SK-N-MC (cell line): Measurements from ENCODE around the gene DNAJC9.

ENCODE experiments used
- DNase-seq: peaks from one replicate; pipeline ENCODE4 v3.0.0-alpha.2; 2011; ENCODE audit warnings: low read depth, low spot score
- H3K27ac ChIP-seq: fragments of 200-600 bp; sonication (generic); 2 replicates; pipeline ENCODE4 v1.5.1; 2016; ENCODE audit warnings: mixed run types
- H3K36me3 ChIP-seq: fragments of 200-600 bp; sonication (generic); 2 replicates; pipeline ENCODE4 v1.6.1; 2017; ENCODE audit warnings: antibody characterized with exemption, low read length, mixed read lengths; ENCODE audit not compliant: insufficient read depth
- H3K4me3 ChIP-seq: fragments of 200-600 bp; sonication (generic); 2 replicates; pipeline ENCODE4 v1.5.1; 2016
- H3K9ac ChIP-seq: fragments of 200-600 bp; sonication (generic); 2 replicates; pipeline ENCODE4 v1.8.0; 2017; ENCODE audit warnings: mixed run types, mixed read lengths; ENCODE audit not compliant: insufficient read length
- H3K9me3 ChIP-seq: fragments of 200-600 bp; sonication (generic); 2 replicates; pipeline ENCODE4 v1.6.1; 2017; ENCODE audit warnings: low read depth, mild to moderate bottlenecking, antibody characterized with exemption, low read length, moderate library complexity, mixed read lengths
- EZH2 ChIP-seq: fragments of 200-600 bp; sonication (generic); IDR thresholded peaks from one replicate; pipeline ENCODE4 v1.6.1; 2017; ENCODE audit warnings: antibody characterized with exemption
- FOXP2 ChIP-seq: optimal IDR thresholded peaks from 2 replicates; pipeline ENCODE3; 2011; ENCODE audit warnings: mild to moderate bottlenecking, moderate library complexity; ENCODE audit not compliant: insufficient read depth; ENCODE audit errors: extremely low read length, control extremely low read depth
- POLR2AphosphoS5 ChIP-seq: IDR thresholded peaks from 2 replicates; pipeline ENCODE4 v1.6.1; 2012; ENCODE audit warnings: mild to moderate bottlenecking, low read depth, low read length, borderline replicate concordance

The DNAJC9 gene

GRCh38 chr10:73246322-73246645 lies 771 bp downstream of the DNAJC9 start:
- TF ChIP-seq POLR2AphosphoS5 = no peak
- TF ChIP-seq EZH2 = no peak
- TF ChIP-seq FOXP2 = no peak
- Histone ChIP-seq H3K9me3 (no peaks in the 10 kb centered on the region), H3K27ac (peak overlapping the region; percentile 86), H3K4me3 (peak overlapping the region; percentile 85), H3K9ac (peak overlapping the region; percentile 94), H3K36me3 (peaks cover 52% of the 10 kb centered on the region)
- no peak for DNase-seq

GRCh38 chr10:73244866-73245477 lies 2.1 kb downstream of the DNAJC9 start:
- DNase-seq = no peak
- Histone ChIP-seq H3K4me3 (peak overlapping the region; percentile 85), H3K9me3 (no peaks in the 10 kb centered on the region), H3K36me3 (peaks cover 54% of the 10 kb centered on the region), H3K27ac (no peak overlapping the region), H3K9ac (peak overlapping the region; percentile 94)
- TF ChIP-seq FOXP2 = no peak
- TF ChIP-seq POLR2AphosphoS5 = no peak
- no peak for TF ChIP-seq EZH2

GRCh38 chr10:73239908-73240307 lies 7.1 kb downstream of the DNAJC9 start:
- no peaks in the 10 kb centered on the region for H3K9me3 ChIP-seq
- H3K27ac ChIP-seq = no peak overlapping the region
- H3K36me3 ChIP-seq = peaks cover 52% of the 10 kb centered on the region
- DNase-seq = no peak
- no peak overlapping the region for H3K4me3 ChIP-seq
- no peak overlapping the region for H3K9ac ChIP-seq
- TF ChIP-seq POLR2AphosphoS5 (no peak), EZH2 (no peak), FOXP2 (no peak)

- peaks cover 44% of the 10 kb centered on the region for H3K36me3 ChIP-seq
- H3K9me3 ChIP-seq = no peaks in the 10 kb centered on the region
- no peak overlapping the region for H3K27ac ChIP-seq
- DNase-seq = no peak
- TF ChIP-seq EZH2 (no peak), POLR2AphosphoS5 (no peak), FOXP2 (no peak)
- no peak overlapping the region for H3K9ac ChIP-seq
- H3K4me3 ChIP-seq = no peak overlapping the region
These were observed 8.0 kb downstream of the DNAJC9 start for GRCh38 chr10:73238990-73239566.

GRCh38 chr10:73234695-73235094 lies 12.4 kb downstream of the DNAJC9 start:
- peaks cover 8% of the 10 kb centered on the region; the same call in 1 of the 2 replicates for H3K36me3 ChIP-seq
- H3K9me3 ChIP-seq = no peaks in the 10 kb centered on the region
- no peak for TF ChIP-seq EZH2
- TF ChIP-seq FOXP2 = no peak
- TF ChIP-seq POLR2AphosphoS5 = no peak
- no peak overlapping the region for H3K27ac ChIP-seq
- H3K4me3 ChIP-seq = no peak overlapping the region
- no peak overlapping the region for H3K9ac ChIP-seq
- no peak for DNase-seq

GRCh38 chr10:73233883-73234282 lies 13.2 kb downstream of the DNAJC9 start:
- TF ChIP-seq FOXP2 (no peak), EZH2 (no peak), POLR2AphosphoS5 (no peak)
- H3K9ac ChIP-seq = no peak overlapping the region
- 0 out of 2 replicates have a peak, but pooled peaks cover under 1% of the 10 kb centered on the region for H3K36me3 ChIP-seq
- no peaks in the 10 kb centered on the region for H3K9me3 ChIP-seq
- no peak overlapping the region for H3K27ac ChIP-seq
- H3K4me3 ChIP-seq = no peak overlapping the region
- DNase-seq = no peak

GRCh38 chr10:73232887-73233286 lies 14.2 kb downstream of the DNAJC9 start:
- H3K9ac ChIP-seq = no peak overlapping the region
- no peak for TF ChIP-seq EZH2
- no peak for TF ChIP-seq POLR2AphosphoS5
- TF ChIP-seq FOXP2 = no peak
- H3K36me3 ChIP-seq = no peaks in the 10 kb centered on the region
- no peak overlapping the region for H3K4me3 ChIP-seq
- no peak overlapping the region for H3K27ac ChIP-seq
- no peak for DNase-seq
- no peaks in the 10 kb centered on the region for H3K9me3 ChIP-seq

GRCh38 chr10:73229567-73229966 lies 17.5 kb downstream of the DNAJC9 start:
- Histone ChIP-seq H3K36me3 (no peaks in the 10 kb centered on the region), H3K4me3 (no peak overlapping the region), H3K9ac (no peak overlapping the region), H3K9me3 (no peaks in the 10 kb centered on the region), H3K27ac (no peak overlapping the region)
- DNase-seq = no peak
- no peak for TF ChIP-seq POLR2AphosphoS5
- TF ChIP-seq FOXP2 = no peak

- Histone ChIP-seq H3K36me3 (no peaks in the 10 kb centered on the region), H3K4me3 (no peak overlapping the region), H3K27ac (no peak overlapping the region), H3K9ac (no peak overlapping the region), H3K9me3 (no peaks in the 10 kb centered on the region)
- no peak for DNase-seq
- no peak for TF ChIP-seq FOXP2
- TF ChIP-seq POLR2AphosphoS5 = no peak
- no peak for TF ChIP-seq EZH2
These were observed 18.8 kb downstream of the DNAJC9 start for GRCh38 chr10:73228247-73228646.
